Progenitor cell of endocrine pancreas (in vitro differentiated cells): ENCODE data around the gene SLC25A22. TPM values are rescaled to one million over a fixed set of nuclear protein-coding genes. Genes with fewer than 3 reads are reported as not detected.
A peak's percentile ranks its signal among the peaks of the same experiment; 100 is the strongest.

ENCODE experiments used
- DNase-seq: peaks from one replicate; pipeline ENCODE4 v3.0.0; 2021; ENCODE audit warnings: low spot score; ENCODE audit not compliant: unreplicated experiment
- H3K27ac Mint-ChIP-seq: 2 replicates; pipeline ENCODE4 v1.8.0; 2021; ENCODE audit warnings: mild to moderate bottlenecking, moderate library complexity, mixed read lengths
- H3K27me3 Mint-ChIP-seq: 2 replicates; pipeline ENCODE4 v1.8.0; 2021; ENCODE audit warnings: mixed read lengths
- H3K36me3 Mint-ChIP-seq: 2 replicates; pipeline ENCODE4 v1.8.0; 2022; ENCODE audit warnings: mixed read lengths; ENCODE audit not compliant: insufficient read depth
- H3K4me1 Mint-ChIP-seq: 2 replicates; pipeline ENCODE4 v1.8.0; 2021; ENCODE audit warnings: low read depth, mixed read lengths
- H3K4me3 Mint-ChIP-seq: 2 replicates; pipeline ENCODE4 v1.8.0; 2021; ENCODE audit warnings: low read depth, mild to moderate bottlenecking, moderate library complexity, mixed read lengths
- H3K9me3 Mint-ChIP-seq: 2 replicates; pipeline ENCODE4 v1.8.0; 2021; ENCODE audit warnings: low read depth, mixed read lengths
- total RNA-seq: library from RNA; stranded (reverse); gene quantifications from 2 replicates; pipeline ENCODE4 v1.2.1, GENCODE V29; 2021
- TF ChIP-seq, protein P1 (sequence below): fragments of 200-600 bp; sonication (generic); IDR thresholded peaks from one replicate; pipeline ENCODE4 v1.5.0; 2021; ENCODE audit warnings: antibody characterized with exemption, mild to moderate bottlenecking; ENCODE audit not compliant: unreplicated experiment

Gene SLC25A22
- total RNA-seq, 1 donor from 2014 or later, result 40.5 TPM

DNA sequence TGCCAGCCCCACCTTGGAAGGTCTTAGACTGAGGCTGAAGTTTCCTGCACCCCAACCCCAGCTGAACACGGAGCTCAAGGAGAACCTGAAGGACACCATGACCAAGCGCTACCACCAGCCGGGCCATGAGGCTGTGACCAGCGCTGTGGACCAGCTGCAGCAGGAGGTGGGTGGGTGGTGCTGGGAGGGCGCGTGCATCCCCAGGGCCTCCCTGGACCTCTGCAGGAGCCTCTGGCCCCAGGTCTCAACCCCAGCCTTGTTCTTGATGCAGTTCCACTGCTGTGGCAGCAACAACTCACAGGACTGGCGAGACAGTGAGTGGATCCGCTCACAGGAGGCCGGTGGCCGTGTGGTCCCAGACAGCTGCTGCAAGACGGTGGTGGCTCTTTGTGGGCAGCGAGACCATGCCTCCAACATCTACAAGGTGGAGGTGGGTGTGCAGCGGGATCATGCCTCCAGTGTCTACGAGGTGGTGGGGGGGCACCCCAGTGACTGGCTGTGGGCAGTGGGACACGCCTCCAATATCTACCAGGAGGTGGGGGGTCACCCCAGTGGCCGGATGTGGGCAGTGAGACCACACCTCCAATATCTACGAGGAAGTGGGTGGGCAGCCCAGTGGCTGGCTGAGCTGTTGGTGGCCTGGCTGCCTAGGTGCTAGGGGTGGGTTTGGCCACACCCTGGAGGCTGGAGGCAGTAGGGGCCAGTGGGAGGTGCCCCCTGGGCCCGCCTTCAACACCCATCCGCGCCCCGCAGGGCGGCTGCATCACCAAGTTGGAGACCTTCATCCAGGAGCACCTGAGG lies 39.3 kb upstream of the SLC25A22 start:
- no peaks in the 10 kb centered on the region for H3K36me3 Mint-ChIP-seq
- peaks cover under 1% of the 10 kb centered on the region for H3K27me3 Mint-ChIP-seq
- H3K9me3 Mint-ChIP-seq, result no peaks in the 10 kb centered on the region
- TF ChIP-seq, protein P1, sequence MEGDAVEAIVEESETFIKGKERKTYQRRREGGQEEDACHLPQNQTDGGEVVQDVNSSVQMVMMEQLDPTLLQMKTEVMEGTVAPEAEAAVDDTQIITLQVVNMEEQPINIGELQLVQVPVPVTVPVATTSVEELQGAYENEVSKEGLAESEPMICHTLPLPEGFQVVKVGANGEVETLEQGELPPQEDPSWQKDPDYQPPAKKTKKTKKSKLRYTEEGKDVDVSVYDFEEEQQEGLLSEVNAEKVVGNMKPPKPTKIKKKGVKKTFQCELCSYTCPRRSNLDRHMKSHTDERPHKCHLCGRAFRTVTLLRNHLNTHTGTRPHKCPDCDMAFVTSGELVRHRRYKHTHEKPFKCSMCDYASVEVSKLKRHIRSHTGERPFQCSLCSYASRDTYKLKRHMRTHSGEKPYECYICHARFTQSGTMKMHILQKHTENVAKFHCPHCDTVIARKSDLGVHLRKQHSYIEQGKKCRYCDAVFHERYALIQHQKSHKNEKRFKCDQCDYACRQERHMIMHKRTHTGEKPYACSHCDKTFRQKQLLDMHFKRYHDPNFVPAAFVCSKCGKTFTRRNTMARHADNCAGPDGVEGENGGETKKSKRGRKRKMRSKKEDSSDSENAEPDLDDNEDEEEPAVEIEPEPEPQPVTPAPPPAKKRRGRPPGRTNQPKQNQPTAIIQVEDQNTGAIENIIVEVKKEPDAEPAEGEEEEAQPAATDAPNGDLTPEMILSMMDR, result no peak
- H3K4me3 Mint-ChIP-seq, result no peak overlapping the region
- no peak overlapping the region for H3K27ac Mint-ChIP-seq
- no peak for DNase-seq
- H3K4me1 Mint-ChIP-seq, result peaks cover 9% of the 10 kb centered on the region

DNA sequence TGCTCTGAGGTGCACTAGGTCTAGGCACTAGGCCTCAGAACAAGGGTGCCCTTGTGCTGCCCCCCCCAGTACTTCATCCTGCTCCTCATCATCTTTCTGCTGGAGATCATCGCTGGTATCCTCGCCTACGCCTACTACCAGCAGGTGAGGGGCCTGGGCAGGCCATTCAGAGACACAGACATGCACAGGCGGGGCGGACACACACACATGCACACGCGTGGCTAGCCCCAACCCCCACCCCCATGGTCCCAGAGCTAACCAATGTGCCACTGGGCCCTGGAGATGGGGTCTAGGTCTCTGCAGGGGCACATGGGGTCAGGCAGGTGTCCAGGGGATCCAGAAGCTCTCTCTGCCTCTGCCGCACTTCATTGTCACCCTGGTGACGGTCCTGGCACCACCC lies 38.6 kb upstream of the SLC25A22 start:
- Mint-ChIP-seq H3K27ac (no peak overlapping the region), H3K36me3 (no peaks in the 10 kb centered on the region), H3K27me3 (peaks cover 6% of the 10 kb centered on the region), H3K4me1 (peaks cover 11% of the 10 kb centered on the region), H3K9me3 (no peaks in the 10 kb centered on the region), H3K4me3 (no peak overlapping the region)
- TF ChIP-seq, protein P1, result no peak
- no peak for DNase-seq

DNA sequence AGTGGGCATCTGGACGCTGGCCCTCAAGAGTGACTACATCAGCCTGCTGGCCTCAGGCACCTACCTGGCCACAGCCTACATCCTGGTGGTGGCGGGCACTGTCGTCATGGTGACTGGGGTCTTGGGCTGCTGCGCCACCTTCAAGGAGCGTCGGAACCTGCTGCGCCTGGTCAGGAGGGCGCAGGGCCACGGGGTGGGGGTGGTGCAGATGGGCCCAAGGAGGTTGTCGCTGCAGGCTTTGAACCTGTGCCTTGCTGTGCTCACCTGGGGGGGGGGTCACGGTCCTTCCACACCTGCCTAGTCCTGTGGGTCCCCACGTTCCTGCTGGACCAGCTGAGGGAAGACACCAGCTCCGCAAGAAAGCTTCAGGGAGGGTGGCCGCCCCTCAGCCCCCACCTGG lies 38.2 kb upstream of the SLC25A22 start:
- DNase-seq, result no peak
- Mint-ChIP-seq H3K4me3 (no peak overlapping the region), H3K9me3 (no peaks in the 10 kb centered on the region), H3K27me3 (peaks cover 10% of the 10 kb centered on the region), H3K4me1 (peaks cover 10% of the 10 kb centered on the region), H3K27ac (no peak overlapping the region), H3K36me3 (no peaks in the 10 kb centered on the region)
- TF ChIP-seq, protein P1, result no peak

DNA sequence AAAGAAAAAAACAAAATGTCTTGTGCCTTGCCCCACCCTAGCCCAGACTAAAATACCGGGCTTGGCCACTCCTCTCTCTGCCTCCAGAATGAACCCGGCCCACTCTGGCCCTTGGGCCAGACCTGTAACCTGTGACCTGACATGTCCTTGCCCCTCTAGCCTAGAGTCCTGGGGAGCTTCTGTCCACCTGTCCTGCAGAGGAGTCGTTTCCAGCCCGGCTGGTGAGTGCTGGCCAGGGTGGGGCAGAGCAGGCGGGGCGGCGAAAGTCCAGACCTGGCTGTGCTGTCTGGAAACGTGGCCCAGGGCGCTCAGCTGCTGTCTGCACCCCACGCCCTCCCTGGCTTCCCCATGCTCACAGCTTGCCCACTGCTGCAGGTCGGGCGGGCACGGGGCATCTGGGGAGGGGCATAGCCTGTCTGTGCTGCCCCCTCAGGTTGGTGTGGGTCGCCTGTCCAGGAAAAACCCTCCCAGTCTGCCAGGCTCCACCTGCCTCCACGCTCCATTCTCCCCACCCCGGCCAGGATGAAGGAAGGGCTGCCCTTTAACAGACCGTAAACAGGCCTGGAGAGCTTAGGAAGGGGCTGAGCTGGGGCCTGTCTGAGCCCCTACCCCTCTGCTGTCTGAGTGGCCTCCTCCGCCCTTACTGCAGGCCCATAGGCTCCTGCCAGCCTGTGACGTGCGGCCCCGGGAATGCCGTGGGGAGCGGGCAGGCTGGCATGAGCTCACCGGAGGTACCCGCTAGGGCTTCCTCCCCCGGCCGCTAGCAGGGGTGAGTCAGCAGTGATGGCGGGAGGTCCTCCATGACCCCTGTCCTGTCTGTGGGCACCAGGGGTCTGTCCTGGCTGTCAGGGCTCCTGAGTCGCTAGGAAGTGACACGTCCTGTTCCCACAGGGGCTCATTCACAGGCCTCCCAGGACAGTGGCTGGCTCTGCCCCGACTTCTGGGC lies 36.6 kb upstream of the SLC25A22 start:
- H3K4me1 Mint-ChIP-seq, result peaks cover 6% of the 10 kb centered on the region
- peaks cover 14% of the 10 kb centered on the region for H3K27me3 Mint-ChIP-seq
- TF ChIP-seq, protein P1, result no peak
- no peak for DNase-seq
- peak overlapping the region; percentile 68 for H3K4me3 Mint-ChIP-seq
- peak overlapping the region; percentile 59 for H3K27ac Mint-ChIP-seq
- no peaks in the 10 kb centered on the region for H3K9me3 Mint-ChIP-seq
- H3K36me3 Mint-ChIP-seq, result no peaks in the 10 kb centered on the region

DNA sequence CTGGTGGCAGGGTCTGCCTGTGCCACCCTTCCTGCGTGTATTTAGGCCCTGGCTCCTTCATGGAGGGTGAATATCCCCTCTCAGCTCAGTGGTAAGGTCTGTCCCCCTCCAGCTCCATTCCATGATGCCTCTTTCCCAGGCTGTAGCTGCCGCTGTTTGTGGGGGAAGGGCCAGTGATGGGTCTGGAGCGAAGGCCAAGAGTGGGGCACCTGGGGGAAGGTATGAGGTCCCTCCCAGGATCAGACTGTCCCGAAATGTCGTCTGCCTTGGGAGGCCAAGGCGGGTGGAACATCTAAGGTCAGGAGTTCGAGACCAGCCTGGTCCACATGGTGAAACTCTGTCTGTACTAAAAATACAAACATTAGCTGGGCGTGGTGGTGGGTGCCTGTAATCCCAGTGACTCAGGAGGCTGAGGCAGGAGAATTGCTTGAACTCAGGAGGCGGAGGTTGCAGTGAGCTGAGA lies 35.8 kb upstream of the SLC25A22 start:
- peaks cover 21% of the 10 kb centered on the region for H3K27me3 Mint-ChIP-seq
- peaks cover 6% of the 10 kb centered on the region for H3K4me1 Mint-ChIP-seq
- TF ChIP-seq, protein P1, result no peak
- H3K9me3 Mint-ChIP-seq, result no peaks in the 10 kb centered on the region
- H3K4me3 Mint-ChIP-seq, result peak overlapping the region; percentile 68
- H3K36me3 Mint-ChIP-seq, result no peaks in the 10 kb centered on the region
- peak overlapping the region; percentile 59 for H3K27ac Mint-ChIP-seq
- DNase-seq, result no peak
